Fibroblast of the aortic adventitia (primary cell): Measurements from ENCODE around the gene TMEM33. TPM values are rescaled to one million over a fixed set of nuclear protein-coding genes. Genes with fewer than 3 reads are reported as not detected.

Experiments used
- small RNA-seq: library from RNA; depleted of rRNA; stranded (forward); fragments of <200 nt; gene quantifications from one replicate; pipeline ENCODE3, GENCODE V24; 2012
- total RNA-seq: library from RNA; depleted of rRNA; stranded (reverse); fragments of >200 nt; gene quantifications from 2 replicates; pipeline ENCODE4 v1.2.3, GENCODE V29; 2012; ENCODE audit warnings: low replicate concordance

TMEM33 gene
- total RNA-seq, 1 donor: 64.4 TPM

Small RNA genes lying within 50 kb of the gene (small RNA-seq; reads per million reads assigned to genes)
- gene AC108210.2: not detected

Other genes starting within 250 kb of the TMEM33 start
- gene PHOX2B, start 186.7 kb upstream of the TMEM33 start, total RNA-seq: not detected in 2 replicates
- gene DCAF4L1, start 46.3 kb downstream of the TMEM33 start, total RNA-seq: 0.09 and 0.25 TPM in 2 replicates
- gene SLC30A9, start 55.1 kb downstream of the TMEM33 start, total RNA-seq: 41.8 and 62.4 TPM in 2 replicates
- not detected in 2 replicates for gene BEND4, start 217.2 kb downstream of the TMEM33 start, total RNA-seq